NCI-H748 (cell line): Measurements from ENCODE around the gene ATOSB.
A peak's percentile ranks its signal among the peaks of the same experiment; 100 is the strongest.
"Not testable (repeated sequence)": the region's sequence is repeated elsewhere in the genome, so short reads cannot be mapped to it uniquely, and the experiment has no call there.

ENCODE experiments used
- DNase-seq: peaks from one replicate; lab custom pipeline; 2025; ENCODE audit not compliant: unreplicated experiment; lab: John Stamatoyannopoulos, UW

Gene ATOSB, protein sequence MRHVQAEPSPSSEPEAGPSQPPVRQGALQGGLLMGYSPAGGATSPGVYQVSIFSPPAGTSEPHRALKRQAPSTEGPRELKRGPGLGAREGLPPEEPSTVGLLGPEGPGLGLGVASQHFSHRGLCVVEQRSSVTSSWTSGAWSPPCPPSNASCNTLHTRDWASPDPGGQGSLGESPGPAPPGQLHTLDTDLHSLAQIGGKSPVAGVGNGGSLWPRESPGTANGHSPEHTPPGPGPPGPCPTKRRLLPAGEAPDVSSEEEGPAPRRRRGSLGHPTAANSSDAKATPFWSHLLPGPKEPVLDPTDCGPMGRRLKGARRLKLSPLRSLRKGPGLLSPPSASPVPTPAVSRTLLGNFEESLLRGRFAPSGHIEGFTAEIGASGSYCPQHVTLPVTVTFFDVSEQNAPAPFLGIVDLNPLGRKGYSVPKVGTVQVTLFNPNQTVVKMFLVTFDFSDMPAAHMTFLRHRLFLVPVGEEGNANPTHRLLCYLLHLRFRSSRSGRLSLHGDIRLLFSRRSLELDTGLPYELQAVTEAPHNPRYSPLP

DNA sequence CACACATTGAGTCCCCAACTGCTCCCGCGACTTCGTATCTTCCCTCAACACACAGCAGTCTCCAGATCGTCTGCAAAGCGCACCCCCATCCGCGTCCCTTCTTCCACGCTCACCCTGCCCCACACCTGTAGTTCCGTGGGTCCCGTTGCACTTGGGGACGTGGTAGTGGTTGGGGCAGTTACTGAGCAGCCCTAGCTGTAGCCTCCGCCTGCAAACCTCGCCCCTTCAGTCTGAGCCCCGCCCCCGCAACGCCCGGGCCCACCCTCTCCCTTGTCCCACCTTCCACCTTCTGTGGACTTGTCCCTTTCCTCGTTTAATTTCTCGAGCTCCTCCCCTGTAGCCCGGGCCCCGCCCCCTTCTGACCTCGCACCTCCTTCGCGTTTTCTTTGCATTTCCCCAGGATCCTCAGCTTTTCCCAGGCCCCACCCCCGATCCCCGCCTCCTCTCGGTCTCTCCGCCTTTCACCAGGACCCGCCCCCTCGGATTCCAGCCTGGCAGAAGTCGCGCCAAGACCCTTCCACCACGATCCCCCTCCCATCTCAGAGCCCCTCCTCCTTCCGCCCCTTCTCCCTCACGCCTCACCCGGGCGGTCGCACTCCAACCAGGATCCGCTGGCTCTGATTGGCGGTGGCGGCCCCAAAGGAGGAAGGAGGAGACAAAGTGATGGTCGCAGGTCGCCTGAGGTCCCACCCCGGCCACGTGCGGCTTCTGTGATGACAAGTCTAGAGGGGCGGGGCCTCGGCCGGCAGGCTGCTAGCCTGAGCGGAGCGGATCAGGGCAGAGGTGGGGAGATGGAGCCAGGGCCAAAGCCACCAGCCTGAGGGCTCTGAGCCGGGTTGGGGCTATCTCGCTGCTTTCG, at the start of gene ATOSB:
Gene ATOSB, minus strand, starts transcription at position 183 of the 859 bp plus-strand sequence. CDS start 7,588 bp downstream, outside the sequence.
- DNase-seq: peak; percentile 98

DNA sequence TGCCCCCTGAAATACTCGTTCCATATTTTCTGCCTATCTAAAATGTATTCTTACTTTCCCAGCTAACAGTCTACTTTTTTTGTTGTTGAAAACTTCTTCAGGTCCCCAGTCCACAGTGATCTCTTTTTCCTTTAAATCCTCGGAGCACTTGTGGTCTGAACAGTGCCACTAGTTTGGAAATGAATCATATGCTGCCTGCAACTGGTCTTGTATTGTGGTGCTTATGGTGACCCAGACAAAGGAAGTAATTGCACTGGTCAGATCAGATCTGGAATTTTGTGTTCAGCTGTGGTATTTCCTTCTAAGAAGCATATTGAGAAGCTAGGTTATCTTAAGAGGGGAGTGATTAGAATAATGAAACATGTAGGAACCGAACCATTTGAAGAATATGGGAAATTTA, 49.0 kb upstream of the ATOSB start:
- no peak for DNase-seq

DNA sequence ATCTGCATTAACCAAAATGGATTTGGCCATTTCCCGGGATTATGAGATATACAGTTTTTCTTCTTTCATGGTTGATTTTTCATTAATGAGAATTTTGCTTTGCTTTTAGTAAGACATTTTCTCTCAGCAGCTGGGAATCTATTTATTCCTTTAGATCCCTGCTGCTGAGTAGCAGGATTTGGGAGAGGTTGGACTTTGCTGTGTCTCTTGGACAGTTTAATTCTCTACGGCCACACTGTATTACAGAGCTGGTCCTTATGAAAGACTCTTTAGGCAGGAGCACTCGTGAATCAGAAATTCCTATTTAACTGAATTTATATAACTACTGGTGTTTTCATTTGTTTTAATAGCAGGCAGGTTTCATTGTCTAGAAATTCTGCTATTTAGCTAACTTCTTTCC, 47.8 kb upstream of the ATOSB start:
- DNase-seq: peak; percentile 12

DNA sequence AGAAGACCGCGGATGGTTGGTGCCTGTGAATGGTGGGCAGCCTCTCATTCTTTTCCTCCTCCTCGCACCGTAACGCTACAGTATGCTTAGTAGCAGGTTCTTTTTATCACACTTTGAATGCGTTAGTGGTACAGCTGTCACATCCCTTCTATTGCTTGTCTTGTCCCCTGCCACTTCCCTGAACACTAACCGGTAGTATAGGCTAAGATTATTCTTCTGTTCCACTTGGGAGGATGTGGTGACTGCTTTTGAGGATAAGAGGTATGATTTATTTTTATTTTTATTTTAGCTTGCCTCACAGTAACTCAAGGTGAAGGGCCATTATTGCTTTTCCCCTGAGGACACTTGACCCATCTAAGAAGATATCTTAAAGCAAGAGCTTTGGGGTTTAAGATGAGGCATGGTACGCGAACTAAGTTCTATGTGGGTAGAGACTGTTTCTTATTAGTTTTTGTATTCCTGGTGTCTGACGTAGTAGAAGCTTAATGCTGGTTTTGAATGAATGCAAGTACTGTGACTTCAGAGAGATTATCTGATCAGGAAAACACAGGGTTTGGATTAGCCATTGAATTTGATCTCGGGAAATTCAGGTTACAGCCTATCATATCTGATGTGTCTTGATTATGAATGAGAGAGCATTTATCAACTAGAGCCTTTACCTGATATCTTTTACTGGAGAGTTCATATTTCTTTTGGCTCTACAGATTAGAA, 47.1 kb upstream of the ATOSB start:
- DNase-seq: no peak

DNA sequence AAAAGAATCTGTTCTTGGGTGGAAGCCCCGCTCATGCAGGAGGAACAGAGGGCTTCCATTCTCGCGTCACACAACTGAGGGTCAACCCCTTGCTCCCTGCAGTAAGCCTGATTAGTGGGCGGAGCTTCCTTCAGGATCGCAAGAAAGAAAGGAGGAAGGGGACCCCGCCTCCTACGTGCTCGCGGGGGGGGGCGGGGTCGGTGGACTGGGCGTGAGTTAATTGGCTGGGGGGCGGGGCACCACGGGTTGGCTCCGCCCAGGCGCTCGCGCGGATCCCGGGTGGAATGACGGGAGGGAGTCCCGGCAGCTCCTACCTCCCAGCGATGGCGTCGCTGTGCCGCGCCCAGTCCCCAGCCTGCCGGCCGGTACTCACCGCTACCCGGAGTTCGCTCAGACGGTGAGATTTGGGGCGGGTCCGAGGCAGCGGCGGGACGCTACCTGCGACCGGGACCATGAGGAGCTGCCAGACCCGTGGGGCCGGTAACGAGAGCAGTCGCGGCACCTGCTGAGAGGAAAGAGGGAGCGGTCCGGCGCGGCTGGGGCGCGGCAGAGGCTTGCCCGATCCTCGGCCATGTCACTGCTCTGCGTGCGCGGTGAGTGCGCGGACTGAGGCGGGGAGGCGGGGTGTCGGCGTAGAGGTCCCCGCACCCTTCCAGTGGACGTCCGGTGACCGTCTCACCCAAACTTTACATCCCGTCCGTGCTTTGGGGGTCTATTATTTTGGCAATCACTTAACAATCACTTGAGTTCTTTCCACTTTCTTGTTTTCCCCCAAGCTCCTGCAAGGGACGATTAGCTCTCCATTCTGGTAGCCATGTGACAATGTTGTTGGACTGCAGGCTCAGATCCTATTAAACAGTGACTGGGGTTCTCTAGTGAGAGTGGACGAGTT, 46.3 kb upstream of the ATOSB start, which contains the start of gene UNC13B:
Gene UNC13B, plus strand, starts transcription at position 297 of the 892 bp plus-strand sequence. Its CDS starts 275 bp downstream, at position 572.
- peak; percentile 98 for DNase-seq

DNA sequence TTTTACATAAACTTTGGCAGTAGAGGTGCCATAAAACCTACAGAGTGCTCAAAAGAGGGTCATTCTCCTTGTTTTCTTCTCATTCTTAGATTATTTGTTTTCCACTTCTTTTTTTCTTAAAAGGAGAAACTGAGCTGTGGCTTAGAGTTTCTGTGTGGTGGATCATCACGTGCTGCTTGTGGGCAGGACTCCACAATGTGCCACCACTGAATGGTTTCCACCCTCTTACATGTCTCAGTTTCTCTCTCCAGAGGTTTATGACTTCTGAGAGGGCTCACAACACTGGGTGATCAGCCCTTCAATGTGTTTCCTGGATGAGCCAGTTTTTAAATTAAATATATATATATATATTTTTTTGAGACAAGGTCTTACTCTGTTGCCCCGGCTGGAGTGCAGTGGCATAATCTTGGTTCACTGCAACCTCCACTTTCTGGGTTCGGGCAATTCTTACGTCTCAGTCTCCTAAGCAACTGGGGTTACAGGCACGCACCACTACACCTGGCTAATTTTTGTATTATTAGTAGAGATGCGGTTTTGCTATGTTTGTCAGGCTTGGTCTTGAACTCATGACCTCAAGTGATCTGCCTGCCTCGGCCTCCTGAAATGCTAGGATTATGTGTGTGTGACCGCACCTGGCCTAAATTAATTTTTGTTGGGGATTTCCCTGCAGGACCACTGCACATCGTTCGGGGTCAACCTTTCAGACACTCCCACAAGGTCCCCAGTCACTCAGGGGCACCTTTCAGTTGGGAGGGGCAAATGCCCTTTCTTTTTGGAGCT, 43.0 kb upstream of the ATOSB start:
- DNase-seq: no peak

DNA sequence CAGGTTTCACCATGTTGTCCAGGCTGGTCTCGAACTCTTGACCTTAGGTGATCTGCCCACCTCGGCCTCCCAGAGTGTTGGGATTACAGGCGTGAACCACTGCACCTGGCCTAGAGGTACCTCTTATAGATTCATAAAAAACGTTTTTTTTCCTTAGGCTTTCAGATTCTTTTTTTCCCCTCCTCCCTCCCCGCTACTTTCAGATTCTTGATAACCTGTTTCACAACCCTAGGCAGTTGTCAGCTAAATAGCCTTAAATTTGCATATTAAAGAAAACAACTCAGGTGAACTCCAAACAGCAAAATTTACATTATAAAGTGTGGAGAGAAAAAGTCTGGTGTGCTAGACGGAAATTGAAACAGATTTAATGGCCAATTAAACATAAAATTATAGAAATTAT, 42.2 kb upstream of the ATOSB start:
- not testable (repeated sequence) for DNase-seq

DNA sequence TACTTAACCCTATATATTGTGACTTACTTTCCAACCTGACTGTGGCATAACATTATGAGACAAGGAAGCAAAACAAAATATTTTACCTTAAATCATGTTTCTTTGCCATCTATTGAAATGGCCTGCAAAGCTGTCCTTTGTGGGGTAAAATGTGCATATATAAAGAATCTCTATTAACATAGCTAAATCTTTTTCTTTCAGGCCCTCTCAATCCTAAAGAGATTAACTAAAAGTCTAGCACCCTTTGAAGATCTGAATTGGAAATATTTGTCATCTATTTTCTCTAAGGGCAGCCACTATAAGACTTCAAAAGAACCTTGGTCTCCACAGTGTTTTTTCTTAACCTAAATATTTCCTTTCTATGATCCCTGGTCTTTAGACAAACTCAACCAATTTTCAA, 41.1 kb upstream of the ATOSB start:
- DNase-seq: no peak

DNA sequence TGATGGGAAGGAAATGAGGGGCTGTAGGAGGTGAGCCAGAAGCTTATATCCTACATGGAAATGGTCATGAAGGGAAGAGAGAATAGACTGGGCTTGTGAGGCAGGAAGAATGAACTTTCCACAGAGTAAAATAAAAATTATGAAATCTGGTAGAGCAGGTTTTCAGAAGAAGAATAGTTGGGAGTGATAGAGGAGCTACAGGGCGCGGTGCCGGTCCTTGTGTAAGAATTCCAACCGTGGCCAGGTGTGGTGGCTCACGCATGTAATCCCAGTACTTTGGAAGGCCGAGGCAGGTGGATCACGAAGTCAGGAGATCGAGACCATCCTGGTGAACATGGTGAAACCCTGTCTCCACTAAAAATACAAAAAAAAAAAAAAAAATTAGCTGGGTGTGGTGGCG, 37.3 kb upstream of the ATOSB start:
- DNase-seq: no peak

DNA sequence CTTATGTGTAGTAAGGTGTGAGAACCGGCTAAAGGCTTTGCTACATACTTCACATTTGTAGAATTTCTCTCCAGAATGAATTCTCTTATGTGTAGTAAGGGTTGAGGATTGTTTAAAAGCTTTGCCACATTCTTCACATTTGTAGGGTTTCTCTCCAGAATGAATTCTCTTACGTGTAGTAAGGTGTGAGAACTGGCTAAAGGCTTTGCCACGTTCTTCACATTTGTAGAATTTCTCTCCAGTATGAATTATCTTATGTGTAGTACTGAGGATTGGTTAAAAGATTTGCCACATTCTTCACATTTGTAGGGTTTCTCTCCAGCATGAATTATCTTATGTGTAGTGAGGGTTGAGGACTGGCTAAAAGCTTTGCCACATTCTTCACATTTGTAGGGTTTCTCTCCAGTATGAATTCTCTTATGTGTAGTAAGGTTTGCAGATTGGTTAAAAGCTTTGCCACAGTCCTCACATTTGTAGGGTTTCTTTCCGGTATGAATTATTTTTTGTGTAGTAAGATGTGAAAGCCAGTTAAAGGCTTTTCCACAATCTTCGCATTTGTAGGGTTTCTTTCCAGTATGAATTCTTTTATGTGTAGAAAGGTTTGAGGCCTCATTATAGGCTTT, 32.4 kb upstream of the ATOSB start:
- DNase-seq: not testable (repeated sequence)

DNA sequence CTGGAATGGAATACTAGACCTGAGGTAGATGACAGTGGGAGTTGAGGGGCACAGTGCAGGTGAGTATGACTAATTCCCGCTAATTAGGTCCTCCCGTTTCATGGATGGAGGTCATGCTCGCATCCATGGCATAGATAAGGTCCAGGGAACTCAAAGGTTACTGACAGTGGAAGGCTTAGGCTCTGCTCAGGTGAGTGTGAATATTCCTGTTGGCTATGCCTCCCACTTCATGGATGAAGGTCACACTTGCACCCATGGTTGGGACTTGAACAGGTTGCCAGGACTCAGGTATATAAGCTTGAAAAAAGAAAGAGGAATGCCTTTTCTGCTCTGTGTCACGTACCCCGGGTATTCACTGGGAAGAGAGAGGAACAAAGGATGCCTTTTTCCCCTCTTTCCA, 26.4 kb upstream of the ATOSB start:
- DNase-seq: no peak

DNA sequence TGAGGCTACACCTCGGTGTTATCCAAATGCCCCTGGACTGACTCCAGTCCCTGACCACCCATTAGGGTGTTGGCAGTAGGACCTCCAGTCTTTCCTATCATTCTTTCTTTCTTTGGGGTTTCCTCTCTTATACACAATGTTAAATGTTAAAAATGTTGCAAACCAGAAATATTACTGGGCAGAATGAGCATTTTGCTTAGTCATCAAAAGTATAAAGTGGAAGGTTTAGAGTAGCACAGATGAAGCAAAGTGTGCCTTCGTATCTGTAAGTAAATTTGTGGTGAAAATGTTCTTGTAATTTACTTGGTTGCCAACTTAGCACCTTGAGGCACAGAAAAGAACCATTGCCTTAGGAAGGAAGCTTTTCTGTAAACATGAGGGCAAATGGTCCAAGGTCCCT, 24.4 kb upstream of the ATOSB start:
- DNase-seq: no peak

DNA sequence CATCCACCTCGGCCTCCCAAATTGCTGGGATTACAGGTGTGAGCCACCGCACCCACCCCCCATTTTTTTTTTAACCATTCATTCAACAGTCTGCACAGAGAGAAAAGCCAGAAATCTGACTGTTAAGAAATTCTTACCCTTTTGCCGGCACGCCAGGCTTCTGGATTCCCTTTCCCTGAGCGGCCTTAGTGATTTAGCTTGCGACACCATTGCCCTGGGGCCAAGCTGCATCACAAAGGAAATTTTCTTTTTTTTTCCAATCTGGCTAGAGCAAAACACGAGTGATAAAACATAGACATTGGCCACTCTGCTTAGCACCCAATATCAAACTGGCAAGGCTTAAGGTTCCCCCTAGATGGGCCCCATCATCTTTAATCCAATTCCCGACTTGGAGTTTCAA, 21.2 kb upstream of the ATOSB start:
- no peak for DNase-seq

DNA sequence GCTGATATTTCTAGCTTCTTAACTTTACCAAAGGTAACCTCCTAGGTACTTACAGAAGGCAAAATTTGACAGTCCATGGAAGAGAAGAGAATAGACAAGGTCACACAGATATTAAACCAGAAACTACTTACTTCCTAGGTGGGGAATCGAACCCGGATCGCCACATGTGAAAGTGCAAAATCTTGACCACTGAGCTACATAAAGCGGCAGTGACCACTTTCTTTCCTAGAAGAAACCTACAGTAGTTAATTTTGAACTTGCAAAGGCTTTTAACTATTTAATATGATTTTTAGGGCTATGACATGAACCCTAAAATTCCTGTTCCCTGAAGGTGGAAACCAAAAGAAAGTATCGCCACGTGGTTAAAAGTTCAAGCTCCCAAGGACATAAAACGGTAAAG, 20.3 kb upstream of the ATOSB start:
- no peak for DNase-seq

DNA sequence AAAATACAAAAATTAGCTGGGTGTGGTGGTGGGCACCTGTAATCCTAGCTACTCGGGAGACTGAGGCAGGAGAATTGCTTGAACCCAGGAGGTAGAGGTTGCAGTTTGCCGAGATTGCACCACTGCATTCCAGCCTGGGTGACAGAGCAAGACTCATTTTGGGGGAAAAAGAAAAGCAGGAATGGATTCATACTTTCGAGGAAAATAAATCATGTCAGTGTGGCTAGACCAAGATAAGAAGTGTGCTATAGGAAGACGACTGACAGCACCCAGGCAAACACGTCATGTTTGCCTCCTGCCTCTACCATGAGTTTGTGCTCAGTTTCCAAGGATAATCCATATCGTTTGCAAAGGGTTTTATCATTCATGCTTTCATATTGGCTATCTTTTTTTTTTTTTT, 19.3 kb upstream of the ATOSB start:
- DNase-seq: no peak

DNA sequence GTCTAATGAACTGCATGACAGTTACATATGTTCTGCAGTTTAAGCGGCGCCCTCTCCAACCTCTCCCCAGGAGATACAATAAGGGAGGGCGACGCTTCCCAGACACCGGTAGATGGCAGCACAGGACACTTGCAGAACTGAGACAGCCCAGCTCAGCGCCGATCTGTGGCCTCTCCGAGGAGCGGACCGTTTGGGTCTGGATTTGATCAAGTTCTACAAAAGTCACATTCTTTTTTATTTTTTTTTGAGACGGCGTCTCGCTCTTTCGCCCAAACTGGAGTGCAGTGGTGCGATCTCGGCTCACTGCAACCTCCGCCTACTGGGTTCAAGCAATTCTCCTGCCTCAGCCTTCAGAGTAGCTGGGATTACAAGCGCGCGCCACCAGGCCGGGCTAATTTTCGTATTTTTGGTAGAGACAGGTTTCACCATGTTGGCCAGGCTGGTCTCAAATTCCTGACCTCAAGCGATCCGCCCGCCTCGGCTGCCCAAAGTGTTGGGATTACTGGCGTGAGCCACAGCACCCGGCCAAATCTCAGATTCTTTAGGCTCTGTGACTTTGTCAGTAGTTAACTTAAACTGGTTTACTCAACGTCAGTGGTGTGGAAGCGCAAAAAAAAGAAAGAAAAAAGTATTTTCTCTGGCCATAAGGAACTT, 1.4 kb upstream of the ATOSB start:
- peak; percentile 92 for DNase-seq

DNA sequence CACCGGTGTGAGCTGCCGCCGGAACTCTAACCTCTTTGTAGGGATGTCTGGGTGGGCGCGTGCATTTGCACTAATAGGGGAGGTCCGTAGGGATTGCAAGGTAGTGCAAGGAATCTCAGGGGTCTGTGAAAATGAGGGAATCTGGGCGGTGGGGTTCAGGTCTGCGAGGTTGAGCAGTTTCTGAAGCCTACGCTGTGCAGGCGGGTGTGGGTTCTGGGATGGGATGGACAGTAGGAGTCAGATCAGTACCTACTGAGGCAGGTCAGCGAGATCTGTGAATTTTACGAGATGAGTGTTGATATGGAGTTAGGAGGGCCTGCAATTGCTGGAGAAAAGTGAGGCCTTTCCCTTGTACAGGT, 856 bp upstream of the ATOSB start:
- no peak for DNase-seq

DNA sequence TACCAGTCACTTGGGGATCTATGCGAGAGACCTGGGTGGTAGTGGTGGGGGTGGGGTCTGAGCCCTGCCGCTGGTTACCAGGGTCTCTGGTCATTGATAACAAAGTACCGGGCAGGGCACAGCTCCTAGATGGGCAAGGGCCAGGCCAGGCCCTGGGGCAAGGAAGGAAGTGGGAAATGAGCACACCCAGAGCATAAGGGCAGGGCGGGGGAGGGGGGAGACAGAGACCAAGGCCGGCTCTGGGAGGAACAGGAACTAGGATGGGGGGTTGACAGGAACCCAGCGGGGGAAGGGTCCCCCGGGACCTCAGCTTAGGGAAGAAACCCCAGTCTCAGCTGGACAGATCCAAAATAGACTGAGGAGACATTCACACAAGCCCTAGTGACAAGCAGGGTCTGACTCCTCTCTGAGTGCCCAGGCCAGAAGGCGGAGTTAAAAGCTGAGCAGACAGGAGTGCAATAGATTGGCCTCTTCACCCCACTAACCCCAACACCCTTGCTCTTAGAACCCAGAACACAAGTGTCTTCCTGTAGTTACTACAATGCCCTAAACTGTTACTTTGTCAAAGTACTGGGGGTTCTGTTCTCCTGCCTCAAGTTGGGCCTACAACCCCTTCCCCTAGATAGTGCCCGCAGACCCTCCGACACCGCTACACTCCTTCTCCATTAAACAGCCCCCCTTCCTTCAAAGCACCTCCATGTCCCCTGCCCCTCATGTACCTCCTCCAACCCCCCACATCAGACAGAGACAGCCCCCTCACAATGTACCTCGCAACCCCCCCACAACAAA, 628 bp downstream of the ATOSB start:
- no peak for DNase-seq
